Hypothalamus (tissue), 51 donors: ENCODE results near the gene GSTA5.
"Not testable (repeated sequence)": the region's sequence is repeated elsewhere in the genome, so short reads cannot be mapped to it uniquely, and the experiment has no call there.

Source experiments
- DNase-seq, 51 donors: peaks; one replicate each; lab custom pipeline; 2025; lab: John Stamatoyannopoulos, UW

GSTA5 gene

DNA sequence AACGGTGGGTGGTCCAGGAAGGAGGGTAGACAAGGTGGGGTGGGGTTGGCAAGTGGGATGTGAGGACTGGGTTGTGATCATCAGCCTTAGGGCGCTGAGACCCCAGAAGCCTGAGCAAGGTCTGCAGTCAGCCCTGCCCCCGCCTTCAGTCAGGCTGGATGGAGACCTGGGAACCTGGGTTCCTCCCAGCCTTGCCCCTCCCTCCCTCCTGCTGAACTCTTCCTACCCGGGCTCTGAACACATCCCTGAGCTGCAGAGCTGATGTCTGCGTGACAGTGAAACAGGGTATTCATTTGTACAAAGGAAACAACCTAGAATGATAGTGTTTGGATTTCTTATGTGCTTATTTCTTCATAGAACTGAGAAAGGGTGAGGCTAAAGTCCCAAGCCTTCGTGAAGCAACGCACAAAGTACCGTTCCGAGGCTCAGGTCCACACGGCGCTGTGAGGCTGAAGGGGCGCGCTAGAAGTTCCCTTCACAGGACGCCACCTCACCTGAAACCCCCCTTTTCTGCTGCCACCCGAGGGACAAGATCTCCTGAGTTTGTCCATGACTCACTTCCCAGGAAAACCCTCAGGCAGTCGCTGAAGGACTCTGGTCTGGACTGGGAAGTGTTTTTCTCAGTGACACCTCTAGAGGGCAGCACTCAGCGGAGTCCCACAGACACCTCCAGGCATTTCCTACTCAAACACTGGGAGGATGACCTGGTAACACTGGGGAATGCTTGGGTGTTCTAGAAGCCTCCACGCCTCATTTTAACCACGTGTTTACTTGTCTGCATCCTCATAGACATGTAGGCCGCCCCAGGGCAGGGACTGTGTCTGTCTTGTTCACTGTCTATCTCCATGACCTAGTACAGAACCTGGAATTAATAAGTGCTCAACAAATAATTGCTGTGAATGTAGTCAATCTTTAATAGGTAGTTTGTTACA, 1.2 kb downstream of the GSTA5 start:
- peak in 21 of 51 donors; percentile 0 to 42 (median 6) for DNase-seq

DNA sequence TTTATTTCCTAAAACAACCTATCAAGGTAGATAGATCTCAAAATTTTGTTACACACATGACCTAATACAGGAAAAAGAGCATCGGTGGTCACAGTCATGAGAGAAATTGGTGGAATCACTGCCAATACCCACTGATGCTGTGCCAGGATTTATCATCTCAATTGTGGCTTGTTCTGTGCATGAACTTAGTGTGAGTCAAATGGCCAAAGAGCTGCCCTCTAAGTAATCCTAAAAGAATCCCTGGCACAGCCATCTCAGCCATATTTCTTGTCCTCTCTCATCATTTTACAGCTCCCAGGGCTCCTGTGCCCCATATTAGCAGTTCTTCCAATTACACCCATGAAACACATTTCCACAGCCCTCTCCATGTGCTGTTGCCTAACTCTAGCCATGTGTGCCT, 6.1 kb downstream of the GSTA5 start:
- DNase-seq: no peak

DNA sequence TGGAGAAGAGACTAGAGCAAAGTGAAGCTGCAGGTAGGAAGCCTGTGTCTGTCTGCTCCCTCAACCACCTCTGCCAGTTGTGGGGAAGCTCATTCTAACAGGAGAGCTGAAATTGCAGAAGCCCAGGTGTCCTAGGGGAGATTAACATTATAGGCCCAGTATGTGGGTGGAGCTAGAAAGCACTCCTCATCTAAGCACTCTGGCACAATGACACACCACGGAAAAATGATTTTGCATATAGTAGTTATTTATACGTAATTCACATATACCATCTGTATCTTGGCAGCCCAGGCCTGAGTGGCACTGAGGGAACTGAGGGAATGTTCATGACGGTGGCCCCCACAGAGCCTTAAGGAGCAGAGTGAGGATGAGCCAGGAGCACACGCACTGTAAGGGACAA, 9.7 kb downstream of the GSTA5 start:
- DNase-seq: not testable (repeated sequence)

DNA sequence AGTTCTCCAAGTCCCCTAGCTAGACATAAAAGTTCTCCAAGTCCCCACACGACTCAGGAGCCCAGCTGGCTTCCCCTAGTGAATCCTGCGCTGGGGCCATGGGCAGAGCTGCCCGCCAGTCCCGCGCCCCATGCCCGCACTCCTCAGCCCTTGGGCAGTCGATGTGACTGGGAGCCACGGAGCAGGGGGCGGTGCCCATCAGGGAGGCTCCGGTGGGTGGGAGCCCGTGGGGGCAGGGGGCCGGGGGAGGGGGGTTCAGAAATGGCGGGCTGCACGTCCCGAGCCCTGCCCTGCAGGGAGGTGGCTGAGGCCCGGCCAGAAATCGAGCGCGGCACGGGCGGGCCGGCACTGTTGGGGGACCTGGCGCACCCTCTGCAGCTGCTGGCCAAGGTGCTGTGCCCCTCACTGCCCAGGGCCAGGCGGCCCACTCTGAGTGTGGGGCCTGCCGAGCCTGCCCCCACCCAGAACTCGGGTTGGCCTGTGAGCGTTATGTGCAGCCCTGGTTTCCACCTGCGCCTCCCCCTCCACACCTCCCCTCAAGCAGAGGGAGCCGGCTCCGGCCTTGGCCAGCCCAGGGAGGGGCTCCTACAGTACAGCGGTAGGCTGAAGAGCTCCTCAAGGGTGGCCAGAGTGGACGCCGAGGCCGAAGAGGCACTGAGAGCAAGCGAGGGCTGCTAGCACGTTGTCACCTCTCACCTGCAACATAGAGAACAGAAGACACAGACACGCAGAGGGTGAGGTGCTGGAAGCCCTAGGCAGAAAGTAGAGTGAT, 11.4 kb downstream of the GSTA5 start:
- no peak for DNase-seq

DNA sequence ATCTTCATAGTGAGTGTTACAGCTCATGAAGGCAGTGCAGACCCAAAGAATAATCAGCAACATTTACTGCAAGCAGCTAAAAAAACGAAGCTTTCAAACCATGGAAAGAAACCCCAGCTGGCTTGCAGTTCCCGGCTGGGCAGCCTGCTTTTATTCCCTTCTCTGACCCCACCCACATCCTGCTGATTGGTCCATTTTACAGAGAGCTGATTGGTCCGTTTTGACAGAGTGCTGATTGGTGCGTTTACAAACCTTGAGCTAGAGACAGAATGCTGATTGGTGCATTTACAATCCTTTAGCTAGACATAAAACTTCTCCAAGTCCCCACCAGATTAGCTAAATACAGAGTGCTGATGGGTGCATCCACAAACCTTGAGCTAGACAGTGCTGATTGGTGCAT, 12.0 kb downstream of the GSTA5 start:
- DNase-seq: not testable (repeated sequence)

DNA sequence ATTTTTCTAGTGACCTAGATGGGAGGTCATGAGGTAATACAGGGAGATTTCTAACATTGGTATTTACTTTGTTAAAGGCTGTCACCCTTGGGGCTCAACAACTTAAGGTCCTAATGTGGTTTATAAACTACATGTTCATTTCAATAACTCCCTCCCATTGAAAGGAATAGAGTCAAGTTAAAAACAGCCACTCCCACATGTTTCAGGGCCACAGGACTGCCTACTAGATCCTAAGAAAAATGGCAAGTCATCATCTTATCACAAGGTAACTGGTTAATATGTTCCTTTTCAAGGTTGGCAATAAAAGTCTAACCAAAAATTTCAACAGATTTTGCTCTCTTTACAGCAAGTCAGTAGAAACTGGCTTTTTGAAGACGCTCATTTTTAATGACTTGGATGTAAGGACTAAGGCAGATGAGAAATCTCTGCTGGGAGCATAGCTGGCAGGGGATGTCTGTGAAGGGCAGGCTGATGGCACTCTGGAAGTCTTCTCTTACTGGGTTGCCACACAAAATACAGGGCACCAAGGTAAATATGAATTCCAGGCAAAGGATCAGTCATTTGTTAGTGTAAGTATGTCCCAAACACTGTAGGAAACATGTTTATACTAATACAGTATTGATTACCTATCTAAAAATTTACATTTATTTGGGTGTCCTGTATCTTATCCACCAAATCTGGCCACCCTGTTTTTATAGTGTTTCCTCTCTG, 13.4 kb downstream of the GSTA5 start:
- DNase-seq: not testable (repeated sequence)

DNA sequence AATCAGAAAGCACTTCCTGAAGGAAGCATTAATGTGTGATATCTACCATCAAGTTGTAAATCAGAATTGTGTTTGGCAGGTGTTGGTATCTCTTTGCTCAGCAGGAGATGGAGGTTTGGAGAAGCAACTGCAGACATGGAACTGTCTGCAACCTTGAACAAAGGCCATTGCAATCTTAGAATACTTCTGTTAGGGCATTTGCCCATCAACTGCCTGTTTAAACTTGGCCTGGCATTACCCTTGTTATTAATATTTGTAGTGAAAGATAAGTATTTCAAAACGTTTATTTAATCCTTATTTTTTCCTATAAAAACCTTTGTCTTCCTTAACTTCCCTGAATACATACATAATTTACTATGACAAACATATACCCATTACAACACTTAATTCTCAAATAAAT, 14.1 kb downstream of the GSTA5 start:
- no peak for DNase-seq

DNA sequence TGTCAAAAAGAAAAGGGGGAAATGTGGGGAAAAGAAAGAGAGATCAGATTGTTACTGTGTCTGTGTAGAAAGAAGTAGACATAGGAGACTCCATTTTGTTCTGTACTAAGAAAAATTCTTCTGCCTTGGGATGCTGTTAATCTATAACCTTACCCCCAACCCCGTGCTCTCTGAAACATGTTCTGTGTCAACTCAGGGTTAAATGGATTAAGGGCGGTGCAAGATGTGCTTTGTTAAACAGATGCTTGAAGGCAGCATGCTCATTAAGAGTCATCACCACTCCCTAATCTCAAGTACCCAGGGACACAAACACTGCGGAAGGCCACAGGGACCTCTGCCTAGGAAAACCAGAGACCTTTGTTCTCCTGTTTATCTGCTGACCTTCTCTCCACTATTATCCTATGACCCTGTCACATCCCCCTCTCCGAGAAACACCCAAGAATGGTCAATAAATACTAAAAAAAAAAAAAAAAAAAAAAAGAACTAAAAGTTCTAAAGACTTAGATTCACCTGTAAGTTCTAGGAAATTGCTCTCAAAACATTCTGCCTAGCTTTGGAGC, 14.6 kb downstream of the GSTA5 start:
- not testable (repeated sequence) for DNase-seq

DNA sequence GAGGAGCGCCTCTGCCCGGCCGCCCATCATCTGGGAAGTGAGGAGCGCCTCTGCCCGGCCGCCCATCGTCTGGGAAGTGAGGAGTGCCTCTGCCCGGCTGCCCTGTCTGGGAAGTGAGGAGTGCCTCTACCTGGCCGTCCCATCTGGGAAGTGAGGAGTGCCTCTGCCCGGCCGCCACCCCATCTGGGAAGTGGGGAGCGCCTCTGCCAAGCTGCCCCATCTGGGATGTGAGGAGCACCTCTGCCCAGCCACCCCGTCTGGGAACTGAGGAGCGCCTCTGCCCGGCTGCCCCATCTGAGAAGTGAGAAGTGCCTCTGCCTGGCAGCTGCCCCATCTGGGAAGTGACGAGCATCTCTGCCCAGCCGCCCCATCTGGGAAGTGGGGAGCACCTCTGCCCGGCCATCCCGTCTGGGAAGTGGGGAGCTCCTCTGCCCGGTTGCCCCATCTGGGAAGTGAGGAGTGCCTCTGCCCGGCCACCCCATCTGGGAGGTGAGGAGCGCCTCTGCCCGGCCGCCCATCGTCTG, 15.3 kb downstream of the GSTA5 start:
- not testable (repeated sequence) for DNase-seq

DNA sequence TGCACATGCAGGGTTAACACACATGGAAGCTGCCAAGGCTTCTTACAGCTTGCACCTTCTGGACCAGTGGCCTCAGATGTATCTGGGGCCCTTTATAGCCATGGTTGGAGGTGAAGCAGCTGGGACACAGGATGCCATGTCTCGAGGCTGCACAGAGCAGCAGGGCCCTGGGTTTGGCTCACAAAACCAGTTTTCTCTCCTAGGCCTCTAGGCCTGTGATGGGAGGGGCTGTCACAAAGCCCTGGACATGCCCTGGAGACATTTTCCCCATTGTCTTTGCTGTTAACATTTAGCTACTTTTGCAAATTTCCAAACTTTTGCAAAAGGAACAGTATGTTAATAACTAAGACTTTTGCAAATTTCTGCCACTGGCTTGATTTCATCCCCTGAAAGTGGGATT, 18.8 kb downstream of the GSTA5 start:
- DNase-seq: no peak

DNA sequence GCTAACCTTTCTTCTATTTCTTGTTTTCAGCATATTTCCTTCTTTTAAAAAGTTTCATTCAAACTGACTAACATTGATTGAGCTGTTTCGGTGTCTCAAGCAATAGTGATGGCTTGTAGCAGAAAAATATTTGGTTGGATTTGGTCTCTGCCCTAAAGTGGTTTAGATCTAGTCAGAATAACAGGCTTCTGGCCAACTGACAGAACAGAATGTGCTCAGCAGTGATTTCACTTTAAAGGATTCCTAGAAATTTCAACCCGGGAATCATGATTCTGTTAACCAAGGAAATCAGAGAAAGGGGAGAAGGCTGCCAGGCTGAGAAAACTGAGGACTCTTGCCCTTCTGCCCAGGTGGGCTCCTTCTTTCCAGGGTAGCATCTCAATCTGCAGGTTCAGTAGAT, 20.4 kb downstream of the GSTA5 start:
- no peak for DNase-seq

DNA sequence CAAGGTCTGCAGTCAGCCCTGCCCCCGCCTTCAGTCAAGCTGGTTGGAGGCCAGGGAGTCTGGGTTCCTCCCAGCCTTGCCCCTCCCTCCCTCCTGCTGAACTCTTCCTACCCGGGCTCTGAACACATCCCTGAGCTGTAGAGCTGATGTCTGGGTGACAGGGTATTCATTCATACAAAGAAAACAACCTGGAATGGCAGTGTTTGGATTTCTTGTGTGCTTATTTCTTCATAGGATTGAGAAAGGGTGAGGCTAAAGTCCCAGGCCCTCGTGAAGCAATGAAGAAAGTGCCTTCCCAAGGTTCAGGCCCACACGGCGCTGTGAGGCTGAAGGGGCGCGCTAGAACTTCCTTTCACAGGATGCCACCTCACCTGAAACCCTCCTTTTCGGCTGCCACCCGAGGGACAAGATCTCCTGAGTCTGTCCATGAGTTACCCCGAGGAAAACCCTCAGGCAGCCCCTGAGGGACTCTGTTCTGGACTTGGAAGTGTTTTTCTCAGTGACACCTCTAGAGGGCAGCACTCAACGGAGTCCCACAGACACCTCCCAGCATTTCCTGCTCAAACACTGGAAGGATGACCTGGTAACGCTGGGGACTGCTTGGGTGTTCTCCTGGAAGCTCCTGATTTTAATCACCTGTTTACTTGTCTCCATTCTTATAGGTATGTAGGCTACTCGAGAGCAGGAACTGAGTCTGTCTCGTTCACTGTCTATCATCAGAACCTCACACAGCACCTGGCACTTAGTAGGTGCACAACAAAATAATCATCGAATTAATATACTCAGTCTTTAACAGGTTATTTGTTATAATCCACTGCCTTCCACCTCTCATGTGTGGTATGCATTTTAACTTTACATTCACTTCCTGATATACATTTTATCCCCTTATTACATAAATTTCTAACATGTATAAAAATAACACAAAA, 25.2 kb downstream of the GSTA5 start:
- peak in 10 of 51 donors; percentile 0 to 21 (median 4) for DNase-seq

DNA sequence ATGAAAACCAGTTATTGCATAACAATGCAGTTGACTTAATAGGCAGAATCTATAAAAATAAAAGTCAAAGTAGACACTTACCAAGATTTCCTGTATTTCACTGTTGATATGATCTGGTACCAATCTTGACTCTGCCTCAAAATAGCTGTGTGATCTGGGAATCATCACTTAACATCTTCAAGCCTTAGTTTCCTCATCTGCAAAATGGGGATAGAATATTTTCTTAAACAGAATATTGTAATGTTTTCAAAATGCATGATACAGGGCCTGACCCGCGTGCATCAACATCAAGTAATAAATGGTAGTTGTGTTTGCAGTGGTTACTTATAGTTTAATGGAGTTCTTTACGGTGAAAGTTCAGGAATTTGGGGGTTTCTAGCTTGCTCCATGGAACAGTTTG, 26.1 kb downstream of the GSTA5 start:
- DNase-seq: not testable (repeated sequence)

DNA sequence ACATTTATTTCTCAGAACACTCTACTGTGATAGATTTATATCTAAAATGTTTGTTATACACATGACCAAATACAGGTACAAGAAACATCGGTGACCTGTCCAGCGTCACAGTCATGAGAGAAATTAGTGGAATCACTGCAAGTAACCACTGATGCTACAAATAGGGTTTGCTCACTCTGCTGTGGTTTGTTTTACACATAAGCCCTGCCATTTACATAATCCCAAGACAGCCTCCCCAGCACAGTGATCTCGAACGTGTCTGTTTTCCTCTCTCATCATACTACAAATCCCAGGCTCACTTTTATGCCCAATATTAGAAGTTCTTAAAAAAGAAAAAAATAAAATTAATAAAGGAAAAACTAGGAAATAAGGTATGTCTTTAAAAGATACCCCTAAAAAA, 30.8 kb downstream of the GSTA5 start:
- DNase-seq: not testable (repeated sequence)

DNA sequence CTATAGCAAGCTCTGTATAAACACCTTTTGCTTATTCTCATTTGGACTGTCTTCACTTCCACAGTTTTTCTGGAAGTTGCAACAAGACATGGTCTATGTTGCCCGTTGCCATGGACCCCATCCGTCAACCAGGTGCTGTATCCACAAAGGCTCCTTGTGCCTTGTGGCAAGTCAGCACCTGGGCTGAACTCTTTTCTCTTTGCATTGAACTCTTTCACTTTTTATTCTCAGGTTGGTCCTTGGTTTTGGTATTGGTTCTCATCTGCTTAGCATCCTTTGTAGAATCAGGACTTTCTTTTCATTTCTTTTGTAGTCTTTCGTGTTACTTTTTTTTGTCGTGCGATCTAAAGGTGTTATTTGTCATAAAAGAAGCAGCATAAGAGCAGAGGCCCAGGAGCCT, 32.0 kb downstream of the GSTA5 start:
- no peak for DNase-seq

DNA sequence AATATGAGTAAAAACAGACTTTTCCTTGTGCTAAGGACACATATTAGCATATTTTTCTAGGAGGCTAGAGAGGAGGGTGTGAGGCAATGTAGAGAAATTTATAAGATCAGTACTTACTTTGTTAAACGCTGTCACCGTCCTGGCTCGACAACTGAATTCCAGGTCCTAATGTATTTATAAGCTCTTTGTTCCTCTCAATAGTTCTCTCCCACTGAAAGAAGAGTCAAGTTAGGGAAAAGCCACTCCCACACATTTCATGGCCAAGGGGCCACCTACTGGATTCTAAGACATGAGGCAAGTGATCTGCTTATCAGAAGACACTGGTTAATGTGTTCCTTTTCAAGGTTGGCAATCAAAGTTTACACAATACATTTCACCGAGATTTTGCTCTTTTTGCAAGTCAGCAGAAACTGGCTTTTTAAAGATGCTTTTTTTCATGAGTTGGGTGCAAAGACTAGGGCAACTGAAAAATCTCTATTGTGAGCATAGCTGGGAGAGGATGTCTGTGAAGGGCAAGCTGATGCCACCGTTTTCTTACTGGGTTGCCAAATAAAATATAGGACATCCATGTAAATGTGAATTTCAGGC, 36.9 kb downstream of the GSTA5 start, which contains the start of gene GSTA1:
Gene GSTA1, minus strand, starts transcription at position 149 of the 588 bp plus-strand sequence. CDS start 4,549 bp downstream, outside the sequence.
- DNase-seq: not testable (repeated sequence)

DNA sequence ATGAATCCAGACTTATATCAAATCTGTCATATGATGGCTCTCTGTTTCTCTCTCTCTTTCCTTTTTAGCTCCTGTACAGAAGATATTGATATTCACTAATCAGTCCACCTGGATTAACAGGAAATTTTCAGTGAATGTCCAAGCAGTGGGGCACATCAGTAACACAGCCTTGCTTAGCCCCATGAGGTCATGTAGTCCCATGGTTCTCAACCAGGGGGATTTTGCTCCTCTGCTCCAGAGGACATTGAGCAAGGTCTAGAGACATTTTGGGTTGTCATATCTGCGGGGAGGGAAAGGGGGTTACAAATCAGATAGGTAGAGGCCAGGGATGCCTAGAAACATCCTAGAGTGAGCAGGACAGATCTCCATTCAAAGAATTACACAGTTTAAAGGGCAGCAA, 37.8 kb downstream of the GSTA5 start:
- no peak for DNase-seq

DNA sequence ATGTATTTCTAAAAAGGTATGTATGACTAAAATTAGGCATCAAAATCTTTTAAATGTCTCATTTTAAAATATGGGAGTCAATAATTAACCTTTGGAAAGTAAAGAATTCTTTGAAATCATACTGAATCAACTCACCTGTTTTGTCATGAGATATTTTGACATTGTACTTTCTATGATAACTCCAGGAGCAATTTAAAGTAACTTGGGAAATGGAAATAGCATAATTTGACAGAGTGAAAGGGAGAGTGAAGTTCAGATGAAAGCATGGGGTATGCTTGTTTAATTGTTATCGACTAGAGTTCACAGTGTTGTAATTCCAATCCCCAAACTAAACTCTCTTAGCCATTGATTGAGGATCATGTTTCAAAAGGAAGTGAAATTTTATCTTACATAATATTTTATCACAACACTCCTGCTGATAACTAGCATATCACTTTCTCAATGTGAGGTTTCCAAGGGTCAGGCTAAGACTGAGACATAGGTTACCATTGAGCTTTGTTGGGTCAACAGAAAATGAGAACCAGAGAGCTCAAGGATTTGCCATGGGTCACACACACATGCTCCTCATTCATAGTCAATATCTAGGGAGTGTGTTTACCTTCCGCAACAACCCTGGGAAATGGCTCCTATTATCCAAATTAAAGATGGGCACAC, 39.3 kb downstream of the GSTA5 start:
- no peak for DNase-seq
